Testis (tissue), 3 donors: ENCODE measurements around the gene ITGB2. TPM values are rescaled to one million over a fixed set of nuclear protein-coding genes. Genes with fewer than 3 reads are reported as not detected.

Experiments
- DNase-seq: peaks from one replicate; pipeline ENCODE4 v3.0.0-alpha.2; 2019
- H3K27ac ChIP-seq, 2 donors: fragments of 200-600 bp; sonication (generic); one replicate each; pipeline ENCODE4 v1.5.1; 2019
- H3K27me3 ChIP-seq: fragments of 200-600 bp; sonication (generic); one replicate; pipeline ENCODE4 v1.5.1; 2019
- H3K36me3 ChIP-seq: fragments of 200-600 bp; sonication (generic); one replicate; pipeline ENCODE4 v1.5.1; 2017; ENCODE audit warnings: low read depth; ENCODE audit errors: missing control alignments
- H3K4me1 ChIP-seq: fragments of 200-600 bp; sonication (generic); one replicate; pipeline ENCODE4 v1.5.1; 2019
- H3K4me3 ChIP-seq, 2 donors: fragments of 200-600 bp; sonication (generic); one replicate each; pipeline ENCODE4 v1.5.1; 2017 to 2019
- H3K9me3 ChIP-seq: fragments of 200-600 bp; sonication (generic); one replicate; pipeline ENCODE4 v1.5.1; 2017
- CTCF ChIP-seq, 3 experiments: fragments of 450-650 bp in 2 of 3; fragments of 200-600 bp in 1 of 3; sonication (generic) in 1 of 3; IDR thresholded peaks; one replicate each; pipeline ENCODE4 v1.5.1; 2016 to 2019; ENCODE audit warnings: antibody characterized with exemption in 3 of 3, mild to moderate bottlenecking in 2 of 3, moderate library complexity in 1 of 3
- POLR2A ChIP-seq: fragments of 450-650 bp; IDR thresholded peaks from one replicate; pipeline ENCODE4 v1.6.1; 2017; ENCODE audit warnings: antibody characterized with exemption, mild to moderate bottlenecking, moderate library complexity
- whole genome bisulfite sequencing, 2 donors: methylation state at CpG; one replicate each; pipeline ENCODE4 v1.1.5; 2018; 5-methylcytosine and 5-hydroxymethylcytosine counted together
- intact Hi-C: fragments of 100-400 bp; cut with DNase I; formaldehyde crosslinking; loops from one replicate; pipeline ENCODE4 v1.15.1; 2023; ENCODE audit warnings: low total_unique reads
- polyA plus RNA-seq: library from polyadenylated mRNA; stranded (reverse); fragments of 350-450 nt; fragmentation: Illumina TruSeq; extraction: RNeasy Lipid Tissue Mini Kit (QIAGEN cat#74804); gene quantifications from one replicate; pipeline ENCODE4 v1.2.3, GENCODE V29; 2014; ENCODE audit warnings: low read depth, low replicate concordance; ENCODE audit not compliant: insufficient read depth
- total RNA-seq, 2 donors: library from RNA; depleted of rRNA; stranded (reverse); fragments of >200 nt; gene quantifications; one replicate each; pipeline ENCODE4 v1.2.3, GENCODE V29; 2016

The ITGB2 gene
- total and polyA plus RNA-seq, 3 donors from 2014 or later: 5.6 to 29.5 (median 27.4) TPM

- no peaks in the 10 kb centered on the region for H3K27me3 ChIP-seq
- H3K4me1 ChIP-seq: peaks cover 11% of the 10 kb centered on the region
- peak; percentile 84 for DNase-seq
- 72 to 77% methylated on average over 12 to 19 of the region's 19 CpGs for WGBS, 2 donors
- H3K36me3 ChIP-seq: no peaks in the 10 kb centered on the region
- TF ChIP-seq CTCF (IDR thresholded peaks at IDR 0.05) (no peak), POLR2A (no peak)
- H3K9me3 ChIP-seq: no peaks in the 10 kb centered on the region
- intact Hi-C loops: no loop called here
- no peak overlapping the region for H3K4me3 ChIP-seq
- no peak overlapping the region for H3K27ac ChIP-seq
Observed at GRCh38 chr21:44911384-44912157, 9.1 kb downstream of the ITGB2 start.

- H3K36me3 ChIP-seq: no peaks in the 10 kb centered on the region
- H3K9me3 ChIP-seq: no peaks in the 10 kb centered on the region
- no peak for DNase-seq
- intact Hi-C loops: no loop called here
- no peak overlapping the region for H3K4me3 ChIP-seq
- H3K4me1 ChIP-seq: peaks cover 11% of the 10 kb centered on the region
- TF ChIP-seq POLR2A (no peak), CTCF (IDR thresholded peaks at IDR 0.05) (no peak)
- 70 to 72% methylated on average over 9 to 10 of the region's 10 CpGs for WGBS, 2 donors
- H3K27ac ChIP-seq: no peak overlapping the region
- no peaks in the 10 kb centered on the region for H3K27me3 ChIP-seq
Observed at GRCh38 chr21:44911068-44911383, 9.7 kb downstream of the ITGB2 start.

DNA sequence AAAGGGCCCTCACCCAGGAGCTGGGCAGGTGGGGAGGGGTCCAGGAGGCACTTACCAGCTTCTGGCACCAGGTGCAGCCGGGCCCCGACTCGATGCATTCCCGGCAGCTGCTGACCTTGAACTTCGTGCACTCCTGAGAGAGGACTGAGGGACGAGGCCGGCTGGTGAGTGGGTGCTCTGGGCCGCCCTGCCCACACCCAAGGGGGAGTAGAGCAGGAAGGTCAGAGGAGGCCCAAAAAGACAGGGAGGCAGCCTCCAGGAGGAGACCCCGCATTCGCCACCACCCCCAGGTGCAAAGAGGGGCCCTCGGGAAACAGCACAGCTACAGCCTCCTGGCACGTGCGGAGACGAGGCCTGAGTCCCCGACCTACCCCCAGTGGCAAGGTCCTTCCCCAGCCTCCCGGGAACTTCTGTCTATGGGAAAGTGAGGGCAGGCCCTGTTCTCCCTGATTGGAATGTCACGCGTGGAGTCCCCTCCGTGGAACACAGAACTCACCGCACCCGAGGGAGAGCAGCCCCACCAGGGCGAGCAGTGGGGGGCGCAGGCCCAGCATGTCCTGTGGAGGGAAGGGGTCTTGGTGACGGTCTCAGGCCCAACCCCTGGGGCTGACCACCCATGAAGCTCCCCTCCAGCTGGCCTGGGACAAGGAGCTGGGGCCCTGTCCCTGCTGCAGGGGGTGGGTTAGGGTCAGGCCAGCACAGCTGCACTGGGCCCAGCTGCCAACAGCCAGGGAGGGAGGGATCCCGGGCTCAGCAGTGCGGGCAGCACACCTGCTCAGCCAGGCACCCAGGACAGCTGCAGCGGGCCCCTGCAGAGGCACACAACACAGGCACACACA lies 10.3 kb downstream of the ITGB2 start:
- Histone ChIP-seq H3K27ac (no peak overlapping the region), H3K4me1 (peaks cover 11% of the 10 kb centered on the region), H3K9me3 (no peaks in the 10 kb centered on the region), H3K27me3 (no peaks in the 10 kb centered on the region), H3K4me3 (no peak overlapping the region), H3K36me3 (no peaks in the 10 kb centered on the region)
- 70 to 80% methylated on average over 2 to 27 of the region's 27 CpGs for WGBS, 2 donors
- TF ChIP-seq POLR2A: no peak
- no peak for TF ChIP-seq CTCF (IDR thresholded peaks at IDR 0.05)
- intact Hi-C loops: no loop called here
- DNase-seq: no peak

- Histone ChIP-seq H3K4me3 (no peak overlapping the region), H3K9me3 (no peaks in the 10 kb centered on the region), H3K4me1 (peaks cover 11% of the 10 kb centered on the region), H3K27ac (no peak overlapping the region), H3K36me3 (no peaks in the 10 kb centered on the region), H3K27me3 (no peaks in the 10 kb centered on the region)
- no peak for DNase-seq
- WGBS, 2 donors: 81 to 88% methylated on average over 9 of the region's 9 CpGs
- TF ChIP-seq POLR2A (no peak), CTCF (IDR thresholded peaks at IDR 0.05) (no peak)
- intact Hi-C loops: no loop called here
Observed at GRCh38 chr21:44909719-44910118, 11.0 kb downstream of the ITGB2 start.
